Measurements from ENCODE around the gene RPL32. TPM values are rescaled to one million over a fixed set of nuclear protein-coding genes. Genes with fewer than 3 reads are reported as not detected.

RPL32 gene
- total RNA-seq, 4 donors from 2014 or later, result 784 to 1,554 (median 1,100) TPM

DNA sequence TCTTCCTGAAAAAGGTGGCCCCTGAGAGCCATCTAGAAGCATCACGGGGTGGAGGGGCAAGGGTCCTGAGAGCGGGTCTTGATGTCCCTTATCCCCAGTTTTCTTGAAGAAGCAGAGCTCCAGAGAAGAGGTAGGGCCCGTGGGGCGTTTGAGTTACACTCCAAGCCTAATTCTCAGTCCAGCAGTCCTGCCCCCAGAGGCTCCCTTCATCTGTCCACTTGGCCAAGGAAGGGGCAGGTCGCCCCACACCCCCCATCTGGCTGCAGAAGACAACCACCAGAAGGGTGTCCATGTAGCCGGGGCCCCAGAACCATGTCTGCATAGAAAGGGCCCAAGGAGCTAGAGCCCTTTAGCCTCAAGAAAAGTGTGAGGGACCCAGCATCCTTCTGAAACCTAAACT is 25.5 kb upstream of the RPL32 start:
- Histone ChIP-seq H3K9me3 (peaks cover 0 to 8% (median 0%) of the 10 kb centered on the region in 4 donors), H3K27ac (replicated peaks in 1 of 4) (no peak overlapping the region), H3K4me1 (peaks cover 11 to 15% (median 14%) of the 10 kb centered on the region in 4 donors), H3K27me3 (peaks cover 0 to 5% (median 0%) of the 10 kb centered on the region in 4 donors), H3K36me3 (no peaks in the 10 kb centered on the region), H3K4me3 (no peak overlapping the region)
- WGBS, result 85% methylated on average over 6 of the region's 6 CpGs
- intact Hi-C loops (cut with DNase I), result no loop called here
- no peak for DNase-seq (ENCODE audit: extremely low spot score)
- TF ChIP-seq, protein P1, sequence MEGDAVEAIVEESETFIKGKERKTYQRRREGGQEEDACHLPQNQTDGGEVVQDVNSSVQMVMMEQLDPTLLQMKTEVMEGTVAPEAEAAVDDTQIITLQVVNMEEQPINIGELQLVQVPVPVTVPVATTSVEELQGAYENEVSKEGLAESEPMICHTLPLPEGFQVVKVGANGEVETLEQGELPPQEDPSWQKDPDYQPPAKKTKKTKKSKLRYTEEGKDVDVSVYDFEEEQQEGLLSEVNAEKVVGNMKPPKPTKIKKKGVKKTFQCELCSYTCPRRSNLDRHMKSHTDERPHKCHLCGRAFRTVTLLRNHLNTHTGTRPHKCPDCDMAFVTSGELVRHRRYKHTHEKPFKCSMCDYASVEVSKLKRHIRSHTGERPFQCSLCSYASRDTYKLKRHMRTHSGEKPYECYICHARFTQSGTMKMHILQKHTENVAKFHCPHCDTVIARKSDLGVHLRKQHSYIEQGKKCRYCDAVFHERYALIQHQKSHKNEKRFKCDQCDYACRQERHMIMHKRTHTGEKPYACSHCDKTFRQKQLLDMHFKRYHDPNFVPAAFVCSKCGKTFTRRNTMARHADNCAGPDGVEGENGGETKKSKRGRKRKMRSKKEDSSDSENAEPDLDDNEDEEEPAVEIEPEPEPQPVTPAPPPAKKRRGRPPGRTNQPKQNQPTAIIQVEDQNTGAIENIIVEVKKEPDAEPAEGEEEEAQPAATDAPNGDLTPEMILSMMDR (IDR thresholded peaks at IDR 0.05), result no peak
- TF ChIP-seq POLR2AphosphoS5 (IDR thresholded peaks at IDR 0.05), result no peak
- no peak for TF ChIP-seq EP300 (IDR thresholded peaks at IDR 0.05)
- TF ChIP-seq POLR2A (IDR thresholded peaks at IDR 0.05; ENCODE audit: low read depth), result no peak

DNA sequence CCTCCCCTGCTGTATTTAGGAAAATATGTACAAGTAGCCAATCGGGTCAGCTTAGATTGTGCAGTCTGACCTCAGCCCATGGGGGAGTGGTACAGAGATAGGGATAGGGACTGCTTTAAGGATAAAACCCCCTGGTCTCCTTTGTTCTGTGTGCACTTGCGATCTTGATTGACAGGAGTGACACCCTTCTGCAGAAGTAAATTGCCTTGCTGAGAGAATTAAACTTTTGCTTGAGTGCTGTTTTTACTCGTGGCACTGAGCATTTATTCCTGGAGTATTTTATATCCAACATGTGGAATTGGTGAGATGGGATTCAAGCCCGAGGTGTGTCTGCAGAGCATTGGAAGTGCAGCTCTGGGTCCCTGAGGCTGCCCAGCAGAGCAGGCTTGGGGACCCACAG is 23.9 kb upstream of the RPL32 start:
- intact Hi-C loops (cut with DNase I), result no loop called here
- no peak for TF ChIP-seq POLR2AphosphoS5 (IDR thresholded peaks at IDR 0.05)
- TF ChIP-seq, protein P1 (IDR thresholded peaks at IDR 0.05), result no peak
- Histone ChIP-seq H3K36me3 (no peaks in the 10 kb centered on the region), H3K27ac (replicated peaks in 1 of 4) (no peak overlapping the region), H3K4me1 (peaks cover 11 to 15% (median 14%) of the 10 kb centered on the region in 4 donors), H3K27me3 (peaks cover 0 to 5% (median 0%) of the 10 kb centered on the region in 4 donors), H3K9me3 (peaks cover 0 to 8% (median 0%) of the 10 kb centered on the region in 4 donors), H3K4me3 (no peak overlapping the region)
- DNase-seq (ENCODE audit: extremely low spot score), result no peak
- 88% methylated on average over 4 of the region's 4 CpGs for WGBS

DNA sequence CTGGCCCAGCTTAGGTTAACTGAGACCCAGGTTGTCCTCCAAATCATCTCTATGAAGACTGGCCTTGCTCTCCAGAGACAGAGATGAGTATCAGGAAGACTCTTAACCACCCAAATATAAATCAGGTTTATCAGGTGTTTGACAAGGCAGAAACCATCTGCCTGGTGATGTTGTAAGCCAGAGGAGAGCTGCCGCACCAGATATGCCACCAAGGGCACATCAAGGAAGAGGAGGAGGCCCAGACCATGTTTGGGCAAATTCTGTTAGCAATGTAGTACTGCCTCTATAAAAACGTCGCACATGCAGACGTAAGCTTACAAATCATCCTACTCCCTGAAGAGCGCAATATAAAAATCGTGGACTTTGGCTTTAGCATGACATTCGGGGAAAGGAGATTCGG is 21.0 kb upstream of the RPL32 start:
- intact Hi-C loops (cut with DNase I), result no loop called here
- Histone ChIP-seq H3K9me3 (peaks cover 0 to 8% (median 0%) of the 10 kb centered on the region in 4 donors), H3K27me3 (no peaks in the 10 kb centered on the region), H3K36me3 (no peaks in the 10 kb centered on the region), H3K4me3 (no peak overlapping the region), H3K27ac (replicated peaks in 1 of 4) (no peak overlapping the region), H3K4me1 (no peaks in the 10 kb centered on the region)
- DNase-seq (ENCODE audit: extremely low spot score), result no peak
- TF ChIP-seq EP300 (IDR thresholded peaks at IDR 0.05), result no peak
- TF ChIP-seq, protein P1 (IDR thresholded peaks at IDR 0.05), result no peak
- TF ChIP-seq POLR2AphosphoS5 (IDR thresholded peaks at IDR 0.05), result no peak
- no peak for TF ChIP-seq POLR2A (IDR thresholded peaks at IDR 0.05; ENCODE audit: low read depth)
- 93% methylated on average over 8 of the region's 8 CpGs for WGBS

DNA sequence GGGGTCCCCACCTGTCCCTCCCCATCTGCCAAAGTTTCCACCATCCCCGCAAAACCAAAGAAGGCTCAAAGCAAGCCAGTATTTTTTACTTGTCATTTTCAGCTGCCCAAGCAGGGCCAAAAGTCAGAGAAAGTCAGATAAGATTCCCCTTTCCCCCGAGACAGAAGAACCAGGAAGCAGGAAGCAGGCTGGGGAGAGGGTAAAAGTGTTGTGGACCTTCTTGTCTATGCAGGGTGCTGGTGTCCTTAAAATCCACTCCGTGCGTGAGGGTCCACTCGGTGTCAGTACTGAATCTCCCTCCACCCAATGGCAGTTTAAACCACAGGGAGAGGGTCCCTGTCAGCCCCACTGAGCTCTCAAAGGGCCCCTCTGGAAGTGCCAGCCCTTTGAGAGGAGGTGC is 20.2 kb upstream of the RPL32 start:
- H3K27ac ChIP-seq (replicated peaks in 1 of 4), result no peak overlapping the region
- H3K4me1 ChIP-seq, result no peaks in the 10 kb centered on the region
- WGBS, result 94% methylated on average over 5 of the region's 5 CpGs
- no peak overlapping the region for H3K4me3 ChIP-seq
- peaks cover 0 to 8% (median 0%) of the 10 kb centered on the region in 4 donors for H3K9me3 ChIP-seq
- H3K36me3 ChIP-seq, result no peaks in the 10 kb centered on the region
- DNase-seq (ENCODE audit: extremely low spot score), result no peak
- no peaks in the 10 kb centered on the region for H3K27me3 ChIP-seq
- TF ChIP-seq, protein P1 (IDR thresholded peaks at IDR 0.05), result no peak
- TF ChIP-seq POLR2A (IDR thresholded peaks at IDR 0.05; ENCODE audit: low read depth), result no peak
- TF ChIP-seq EP300 (IDR thresholded peaks at IDR 0.05), result no peak
- no peak for TF ChIP-seq POLR2AphosphoS5 (IDR thresholded peaks at IDR 0.05)
- intact Hi-C loops (cut with DNase I), result no loop called here

DNA sequence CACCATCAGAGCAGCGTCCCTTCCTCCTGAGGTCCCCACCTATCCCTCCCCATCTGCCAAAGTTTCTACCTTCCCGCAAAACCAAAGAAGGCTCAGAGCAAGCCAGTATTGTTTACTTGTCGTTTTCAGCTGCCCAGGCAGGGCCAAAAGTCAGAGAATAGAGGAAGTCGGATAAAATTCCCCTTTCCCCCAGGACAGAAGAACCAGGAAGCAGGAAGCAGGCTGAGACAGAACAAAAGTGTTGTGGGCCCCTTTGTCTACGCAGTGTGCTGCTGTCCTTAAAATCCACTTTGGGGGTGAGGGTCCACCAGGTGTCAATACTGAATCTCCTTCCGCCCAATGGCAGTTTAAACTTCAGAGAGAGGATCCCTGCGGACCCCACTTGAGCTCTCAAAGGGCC is 18.5 kb upstream of the RPL32 start:
- Histone ChIP-seq H3K27ac (replicated peaks in 1 of 4) (no peak overlapping the region), H3K4me1 (no peaks in the 10 kb centered on the region), H3K36me3 (no peaks in the 10 kb centered on the region), H3K27me3 (no peaks in the 10 kb centered on the region), H3K9me3 (no peaks in the 10 kb centered on the region), H3K4me3 (no peak overlapping the region)
- TF ChIP-seq, protein P1 (IDR thresholded peaks at IDR 0.05), result no peak
- TF ChIP-seq POLR2A (IDR thresholded peaks at IDR 0.05; ENCODE audit: low read depth), result no peak
- TF ChIP-seq EP300 (IDR thresholded peaks at IDR 0.05), result no peak
- TF ChIP-seq POLR2AphosphoS5 (IDR thresholded peaks at IDR 0.05), result no peak
- 80% methylated on average over 7 of the region's 7 CpGs for WGBS
- intact Hi-C loops (cut with DNase I), result no loop called here
- no peak for DNase-seq (ENCODE audit: extremely low spot score)

All from esophagus muscularis mucosa (tissue), 4 donors.